SK-N-SH (cell line): ENCODE results near the gene TOMM20. TPM values are rescaled to one million over a fixed set of nuclear protein-coding genes. Genes with fewer than 3 reads are reported as not detected.

Experiments used
- CTCF ChIA-PET: fragments of 300-600, 350-600 bp; formaldehyde crosslinking; extraction: SDS; loops from one replicate; lab custom pipeline; 2021; lab: Yijun Ruan, JAX
- POLR2A ChIA-PET: fragments of 350-600 bp; sonication (Branson Sonifier 250); formaldehyde crosslinking; extraction: SDS; loops from one replicate; lab custom pipeline; 2020; ENCODE audit warnings: antibody characterized with exemption, inconsistent platforms; lab: Yijun Ruan, JAX
- DNase-seq: peaks from one replicate; pipeline ENCODE4 v3.0.0; 2012
- H2AFZ ChIP-seq: fragments of 200-600 bp; sonication (generic); 2 replicates; pipeline ENCODE4 v1.8.1; 2016; ENCODE audit warnings: antibody characterized with exemption, mild to moderate bottlenecking, low read depth
- H3F3A ChIP-seq: fragments of 200-600 bp; sonication (generic); replicated peaks from 2 replicates; pipeline ENCODE3; 2016; ENCODE audit warnings: antibody characterized with exemption, mild to moderate bottlenecking; ENCODE audit not compliant: insufficient read depth
- H3K27ac ChIP-seq, 2 experiments: fragments of 200-500 bp in 1 of 2; fragments of 200-600 bp in 1 of 2; sonication (Bioruptor generic) in 1 of 2; sonication (generic), shearing (Covaris generic) in 1 of 2; 2 replicates each; pipeline versions ENCODE4 v1.5.1 to v1.6.1; 2014 to 2016; ENCODE audit warnings: low read depth in 2 of 2, inconsistent platforms in 1 of 2, low read length in 1 of 2, mild to moderate bottlenecking in 1 of 2, mixed read lengths in 1 of 2
- H3K27me3 ChIP-seq: fragments of 200-600 bp; sonication (generic), shearing (Covaris generic); 2 replicates; pipeline ENCODE4 v1.6.1; 2016; ENCODE audit warnings: mixed run types; ENCODE audit not compliant: insufficient read depth
- H3K36me3 ChIP-seq, 2 experiments: fragments of 200-500 bp in 1 of 2; fragments of 200-600 bp in 1 of 2; sonication (Bioruptor generic) in 1 of 2; sonication (generic) in 1 of 2; replicated peaks in 1 of 2; 2 replicates each; pipeline versions ENCODE3 to v1.5.1; 2014 to 2016; ENCODE audit warnings: low read length in 1 of 2, mild to moderate bottlenecking in 1 of 2; ENCODE audit not compliant: insufficient read depth in 2 of 2, control insufficient read depth in 1 of 2
- H3K4me1 ChIP-seq, 2 experiments: fragments of 200-500 bp in 1 of 2; fragments of 200-600 bp in 1 of 2; sonication (Bioruptor generic) in 1 of 2; sonication (generic), shearing (Covaris generic) in 1 of 2; 2 replicates each; pipeline versions ENCODE4 v1.5.1 to v1.6.1; 2014 to 2016; ENCODE audit warnings: low read depth in 1 of 2, low read length in 1 of 2, mixed run types in 1 of 2; ENCODE audit not compliant: insufficient read depth in 2 of 2, control insufficient read depth in 1 of 2
- H3K4me2 ChIP-seq: fragments of 200-600 bp; sonication (generic), shearing (Covaris generic); 2 replicates; pipeline ENCODE4 v1.6.1; 2017; ENCODE audit warnings: mixed run types
- H3K4me3 ChIP-seq, 2 experiments: fragments of 200-500 bp in 1 of 2; fragments of 200-600 bp in 1 of 2; sonication (Bioruptor generic) in 1 of 2; sonication (generic), shearing (Covaris generic) in 1 of 2; 2 replicates each; pipeline versions ENCODE4 v1.5.1 to v1.8.1; 2014 to 2016; ENCODE audit warnings: low read depth in 2 of 2, inconsistent platforms in 1 of 2, low read length in 1 of 2, mild to moderate bottlenecking in 1 of 2, mixed read lengths in 1 of 2, moderate library complexity in 1 of 2
- H3K79me2 ChIP-seq: fragments of 200-600 bp; sonication (generic); 2 replicates; pipeline ENCODE4 v1.8.1; 2017; ENCODE audit warnings: mild to moderate bottlenecking; ENCODE audit not compliant: insufficient read depth
- H3K9ac ChIP-seq: fragments of 200-600 bp; sonication (generic); 2 replicates; pipeline ENCODE4 v1.6.1; 2017; ENCODE audit warnings: mixed run types
- H3K9me2 ChIP-seq: fragments of 200-600 bp; sonication (generic); 2 replicates; pipeline ENCODE4 v1.6.1; 2017; ENCODE audit warnings: mixed run types
- H3K9me3 ChIP-seq: fragments of 200-600 bp; sonication (generic); 2 replicates; pipeline ENCODE4 v1.6.1; 2017; ENCODE audit warnings: mixed run types, mild to moderate bottlenecking, moderate library complexity
- H4K20me1 ChIP-seq: fragments of 200-600 bp; sonication (generic); 2 replicates; pipeline ENCODE4 v1.6.1; 2017; ENCODE audit warnings: mild to moderate bottlenecking, mixed run types; ENCODE audit not compliant: insufficient read depth
- EZH2phosphoT487 ChIP-seq: fragments of 200-600 bp; sonication (generic); IDR thresholded peaks from 2 replicates; pipeline ENCODE4 v1.6.1; 2017; ENCODE audit warnings: low read depth, mixed run types, mild to moderate bottlenecking, antibody characterized with exemption, moderate library complexity, borderline replicate concordance
- FOSL2 ChIP-seq: IDR thresholded peaks from 2 replicates; pipeline ENCODE4 v1.4.0; 2012; ENCODE audit warnings: low read depth, mild to moderate bottlenecking, moderate library complexity, borderline replicate concordance
- FOXJ3 ChIP-seq: sonication (generic); formaldehyde crosslinking; IDR thresholded peaks from 2 replicates; pipeline ENCODE4 v1.5.1; 2020; ENCODE audit warnings: mild to moderate bottlenecking, missing genetic modification reagents
- FOXM1 ChIP-seq: IDR thresholded peaks from 2 replicates; pipeline ENCODE4 v1.4.0; 2012; ENCODE audit warnings: low read depth, mild to moderate bottlenecking
- MXI1 ChIP-seq: IDR thresholded peaks from 2 replicates; pipeline ENCODE4 v1.6.1; 2012; ENCODE audit warnings: mild to moderate bottlenecking, low read depth, low read length, improper control_type of control experiment
- NFIC ChIP-seq: IDR thresholded peaks from 2 replicates; pipeline ENCODE4 v1.4.0; 2012; ENCODE audit warnings: borderline replicate concordance
- NRF1 ChIP-seq: IDR thresholded peaks from 2 replicates; pipeline ENCODE4 v1.6.1; 2012; ENCODE audit warnings: low read depth, mild to moderate bottlenecking, low read length
- TCF12 ChIP-seq: IDR thresholded peaks from 2 replicates; pipeline ENCODE4 v1.4.0; 2012
- YY1 ChIP-seq: IDR thresholded peaks from 2 replicates; pipeline ENCODE4 v1.4.0; 2012; ENCODE audit warnings: low read depth, mild to moderate bottlenecking
- WGBS: methylation state at CpG from one replicate; pipeline ENCODE4 v1.1.6; 2017; ENCODE audit warnings: low lambda C conversion rate; 5-methylcytosine and 5-hydroxymethylcytosine counted together
- polyA plus RNA-seq, 3 experiments: library from polyadenylated mRNA; depleted of rRNA; stranded (reverse); fragments of >200 nt; gene quantifications; 2 replicates each; pipeline ENCODE4 v1.2.3, GENCODE V29; 2012
- TF ChIP-seq, protein P1 (sequence below): IDR thresholded peaks from 2 replicates; pipeline ENCODE4 v1.4.0; 2012; ENCODE audit warnings: low read depth
- TF ChIP-seq, protein P2 (sequence below): fragments of 200-600 bp; sonication (generic); IDR thresholded peaks from 2 replicates; pipeline ENCODE4 v1.6.1; 2017; ENCODE audit warnings: antibody characterized with exemption, mild to moderate bottlenecking, moderate library complexity

TOMM20 gene
- polyA plus RNA-seq, 1 of the 3 experiments (the other 2 are of a cell fraction) = 86.2 TPM

DNA sequence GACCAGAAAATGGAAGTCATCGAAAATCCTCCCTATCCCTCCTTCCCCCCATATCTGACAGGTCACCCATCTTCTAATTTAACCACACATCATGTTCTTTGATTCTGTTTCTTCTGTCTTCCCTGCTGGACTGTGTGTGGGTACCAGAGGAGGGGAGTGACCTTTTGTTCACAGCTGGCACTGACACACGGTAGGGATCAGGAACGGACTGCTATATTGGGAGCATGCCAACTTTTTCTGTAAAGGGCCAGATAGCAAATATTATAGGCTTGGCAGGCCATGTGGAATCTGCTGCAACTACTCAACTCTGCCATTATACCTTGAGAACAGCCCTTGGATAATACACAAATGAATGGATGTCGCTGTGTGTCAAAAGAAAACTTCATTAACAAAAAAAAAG, 7.5 kb upstream of the TOMM20 start:
- Histone ChIP-seq H3K4me2 (no peak overlapping the region), H3K27ac (no peak overlapping the region; a peak in 1 of 4 replicates), H4K20me1 (no peaks in the 10 kb centered on the region), H3K79me2 (no peaks in the 10 kb centered on the region), H3K9ac (no peak overlapping the region), H3K4me3 (no peak overlapping the region), H3K9me3 (no peaks in the 10 kb centered on the region), H2AFZ (no peak overlapping the region), H3K4me1 (peaks cover 0 to 2% of the 10 kb centered on the region in 2 experiments; a peak in 1 of 4 replicates), H3K27me3 (no peaks in the 10 kb centered on the region), H3F3A (peaks cover 14% of the 10 kb centered on the region), H3K36me3 (peaks cover 50 to 63% of the 10 kb centered on the region in 2 experiments), H3K9me2 (no peaks in the 10 kb centered on the region)
- POLR2A ChIA-PET = no interaction called here
- CTCF ChIA-PET = interaction anchor here (0.9 kb wide), 1 partner anchor 279 kb away, joined by 3 read pairs; no protein-coding TSS in a partner anchor
- peak; percentile 68 for DNase-seq
- 71% methylated on average over 4 of the region's 4 CpGs for WGBS
- TF ChIP-seq MXI1 (peak; percentile 56; the same call in 1 of the 2 replicates), EZH2phosphoT487 (no peak), NRF1 (no peak), NFIC (0 out of 2 replicates have a peak, but pooled peaks have one; percentile 12)
- TF ChIP-seq, protein P1, sequence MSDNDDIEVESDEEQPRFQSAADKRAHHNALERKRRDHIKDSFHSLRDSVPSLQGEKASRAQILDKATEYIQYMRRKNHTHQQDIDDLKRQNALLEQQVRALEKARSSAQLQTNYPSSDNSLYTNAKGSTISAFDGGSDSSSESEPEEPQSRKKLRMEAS = no peak
- TF ChIP-seq, protein P2, sequence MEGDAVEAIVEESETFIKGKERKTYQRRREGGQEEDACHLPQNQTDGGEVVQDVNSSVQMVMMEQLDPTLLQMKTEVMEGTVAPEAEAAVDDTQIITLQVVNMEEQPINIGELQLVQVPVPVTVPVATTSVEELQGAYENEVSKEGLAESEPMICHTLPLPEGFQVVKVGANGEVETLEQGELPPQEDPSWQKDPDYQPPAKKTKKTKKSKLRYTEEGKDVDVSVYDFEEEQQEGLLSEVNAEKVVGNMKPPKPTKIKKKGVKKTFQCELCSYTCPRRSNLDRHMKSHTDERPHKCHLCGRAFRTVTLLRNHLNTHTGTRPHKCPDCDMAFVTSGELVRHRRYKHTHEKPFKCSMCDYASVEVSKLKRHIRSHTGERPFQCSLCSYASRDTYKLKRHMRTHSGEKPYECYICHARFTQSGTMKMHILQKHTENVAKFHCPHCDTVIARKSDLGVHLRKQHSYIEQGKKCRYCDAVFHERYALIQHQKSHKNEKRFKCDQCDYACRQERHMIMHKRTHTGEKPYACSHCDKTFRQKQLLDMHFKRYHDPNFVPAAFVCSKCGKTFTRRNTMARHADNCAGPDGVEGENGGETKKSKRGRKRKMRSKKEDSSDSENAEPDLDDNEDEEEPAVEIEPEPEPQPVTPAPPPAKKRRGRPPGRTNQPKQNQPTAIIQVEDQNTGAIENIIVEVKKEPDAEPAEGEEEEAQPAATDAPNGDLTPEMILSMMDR = no peak

DNA sequence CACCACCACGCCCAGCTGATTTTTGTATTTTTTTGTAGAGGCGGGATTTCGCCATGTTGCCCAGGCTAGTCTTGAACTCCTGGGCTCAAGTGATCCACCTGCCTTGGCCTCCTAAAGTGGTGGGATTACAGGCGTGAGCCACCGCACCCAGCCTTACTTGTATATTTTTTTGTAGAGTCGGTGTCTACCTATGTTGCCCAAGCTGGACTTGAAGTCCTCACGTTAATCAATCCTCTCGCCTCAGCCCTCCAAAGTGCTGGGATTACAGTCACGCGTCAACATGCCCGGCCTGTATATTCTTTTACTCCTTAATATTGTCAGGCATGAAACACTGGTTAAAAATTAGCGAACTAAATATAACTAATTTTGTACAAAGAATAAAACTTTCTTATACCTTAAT, 5.5 kb upstream of the TOMM20 start:
- Histone ChIP-seq H3K36me3 (peaks cover 49 to 55% of the 10 kb centered on the region in 2 experiments), H3K4me1 (peaks cover 0 to 2% of the 10 kb centered on the region in 2 experiments; a peak in 1 of 4 replicates), H3K79me2 (no peaks in the 10 kb centered on the region), H3K4me2 (no peak overlapping the region), H3F3A (peaks cover 31% of the 10 kb centered on the region), H3K27me3 (no peaks in the 10 kb centered on the region)
- DNase-seq = no peak
- ChIA-PET CTCF (no interaction called here), POLR2A (no interaction called here)
- no peak for TF ChIP-seq FOXJ3 (CRISPR knock-in tag)
- no peak for TF ChIP-seq MXI1
- no peak for TF ChIP-seq FOSL2
- no peak for TF ChIP-seq FOXM1
- TF ChIP-seq YY1 = no peak
- TF ChIP-seq TCF12 = no peak
- TF ChIP-seq, all 33 proteins: peak for 0
- Histone ChIP-seq H3K9me2 (no peaks in the 10 kb centered on the region), H3K4me3 (no peak overlapping the region), H3K9me3 (no peaks in the 10 kb centered on the region), H4K20me1 (no peaks in the 10 kb centered on the region), H3K9ac (no peak overlapping the region), H3K27ac (no peak overlapping the region), H2AFZ (no peak overlapping the region)
- WGBS = 99% methylated on average over 12 of the region's 12 CpGs
